Epithelial cell of esophagus (primary cell): Measurements from ENCODE around the gene DCN.

Experiments
- DNase-seq: peaks from one replicate; pipeline ENCODE4 v3.0.0; 2010; ENCODE audit warnings: low read depth
- H3K4me3 ChIP-seq: 2 replicates; pipeline ENCODE4 v1.5.1; 2011; ENCODE audit warnings: mild to moderate bottlenecking, low read length, control low read depth
- TF ChIP-seq, protein P1 (sequence below): IDR thresholded peaks from 2 replicates; pipeline ENCODE4 v1.5.1; 2011; ENCODE audit warnings: low read depth, mild to moderate bottlenecking, low read length, control low read depth, inconsistent platforms; ENCODE audit not compliant: insufficient read depth; ENCODE audit errors: missing control alignments

DCN gene

DNA sequence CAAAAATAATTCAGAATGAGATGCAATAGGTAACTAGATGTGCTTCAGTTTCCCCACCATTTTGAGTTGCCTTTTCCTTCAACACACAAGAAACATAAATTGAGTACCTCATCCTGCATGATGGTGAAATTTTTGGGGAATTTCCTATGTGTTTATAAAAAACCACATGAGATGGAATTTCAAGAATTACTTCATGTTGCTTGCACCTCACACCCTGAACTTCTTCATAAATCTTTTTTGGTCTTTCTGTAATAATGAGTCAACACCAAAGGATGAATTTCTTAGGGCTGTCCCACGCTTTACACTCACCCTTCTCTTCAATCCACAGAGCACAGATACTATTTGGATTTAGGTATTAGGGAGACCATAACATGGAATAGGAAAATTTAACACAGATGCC lies 48.7 kb downstream of the DCN start:
- H3K4me3 ChIP-seq, result no peak overlapping the region
- no peak for DNase-seq
- TF ChIP-seq, protein P1, sequence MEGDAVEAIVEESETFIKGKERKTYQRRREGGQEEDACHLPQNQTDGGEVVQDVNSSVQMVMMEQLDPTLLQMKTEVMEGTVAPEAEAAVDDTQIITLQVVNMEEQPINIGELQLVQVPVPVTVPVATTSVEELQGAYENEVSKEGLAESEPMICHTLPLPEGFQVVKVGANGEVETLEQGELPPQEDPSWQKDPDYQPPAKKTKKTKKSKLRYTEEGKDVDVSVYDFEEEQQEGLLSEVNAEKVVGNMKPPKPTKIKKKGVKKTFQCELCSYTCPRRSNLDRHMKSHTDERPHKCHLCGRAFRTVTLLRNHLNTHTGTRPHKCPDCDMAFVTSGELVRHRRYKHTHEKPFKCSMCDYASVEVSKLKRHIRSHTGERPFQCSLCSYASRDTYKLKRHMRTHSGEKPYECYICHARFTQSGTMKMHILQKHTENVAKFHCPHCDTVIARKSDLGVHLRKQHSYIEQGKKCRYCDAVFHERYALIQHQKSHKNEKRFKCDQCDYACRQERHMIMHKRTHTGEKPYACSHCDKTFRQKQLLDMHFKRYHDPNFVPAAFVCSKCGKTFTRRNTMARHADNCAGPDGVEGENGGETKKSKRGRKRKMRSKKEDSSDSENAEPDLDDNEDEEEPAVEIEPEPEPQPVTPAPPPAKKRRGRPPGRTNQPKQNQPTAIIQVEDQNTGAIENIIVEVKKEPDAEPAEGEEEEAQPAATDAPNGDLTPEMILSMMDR, result no peak

GRCh38 chr12:91129662-91130362 lies 52.8 kb downstream of the DCN start:
- no peak overlapping the region for H3K4me3 ChIP-seq
- no peak for DNase-seq
- TF ChIP-seq, protein P1, result no peak

GRCh38 chr12:91127751-91128150 lies 54.9 kb downstream of the DCN start:
- H3K4me3 ChIP-seq, result no peak overlapping the region
- peak; percentile 30 for DNase-seq
- TF ChIP-seq, protein P1, result no peak

DNA sequence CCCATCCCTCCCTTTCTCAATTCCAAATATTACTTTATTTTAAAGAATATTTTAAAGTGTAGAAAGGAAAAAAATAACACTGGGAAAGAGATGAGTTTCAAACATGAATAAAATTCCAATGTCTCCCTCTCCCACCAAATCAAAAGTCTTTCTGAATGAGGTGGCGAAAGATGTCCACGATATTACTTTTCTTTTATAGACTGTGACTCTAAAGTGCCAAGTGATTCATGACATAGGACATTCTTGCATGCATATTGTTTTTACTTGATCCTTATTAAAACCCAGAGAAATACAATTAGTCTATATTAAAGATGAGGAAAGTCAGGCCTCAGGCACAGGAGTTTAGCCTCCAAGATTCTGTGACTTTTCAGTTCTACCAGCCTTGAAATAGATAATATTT lies 55.3 kb downstream of the DCN start:
- DNase-seq, result no peak
- TF ChIP-seq, protein P1, result no peak
- no peak overlapping the region for H3K4me3 ChIP-seq

DNA sequence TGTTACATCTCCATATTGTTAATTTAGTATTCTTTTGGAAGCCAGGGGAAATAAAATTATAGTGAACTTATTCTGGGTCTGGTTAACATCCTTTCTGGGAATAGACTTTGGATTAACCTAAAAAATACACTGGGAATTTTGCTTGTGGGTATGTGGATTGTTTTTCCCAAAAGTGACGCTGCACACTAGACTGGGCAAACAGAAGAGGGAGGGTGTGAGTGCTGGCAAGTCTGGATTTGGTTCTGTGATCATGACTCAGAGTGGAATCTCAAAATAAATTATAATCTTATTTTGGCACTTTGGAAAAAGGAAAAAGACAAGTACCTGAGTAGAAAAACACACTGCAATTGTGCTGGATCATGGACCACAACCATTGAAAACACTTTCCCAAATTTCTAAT lies 56.1 kb downstream of the DCN start:
- H3K4me3 ChIP-seq, result no peak overlapping the region
- TF ChIP-seq, protein P1, result no peak
- DNase-seq, result peak; percentile 65

- H3K4me3 ChIP-seq, result no peak overlapping the region
- peak; percentile 7 for DNase-seq
- TF ChIP-seq, protein P1, result no peak
These were observed 59.2 kb downstream of the DCN start for GRCh38 chr12:91123236-91123916.
